ENCODE data around the gene TMEM163. TPM values are rescaled to one million over a fixed set of nuclear protein-coding genes. Genes with fewer than 3 reads are reported as not detected.

TMEM163 gene
- total and polyA plus RNA-seq, 2 of the 13 experiments (the other 11 are each of a cell fraction or from before 2014, with no cell fraction given), result 0.05 TPM; not detected in 1

GRCh38 chr2:134714228-134714627 lies 4.6 kb downstream of the TMEM163 start:
- no peaks in the 10 kb centered on the region for H3K4me1 ChIP-seq (ENCODE audit: insufficient read depth, low read length)
- H3K36me3 ChIP-seq (replicated peaks in 1 of 2; ENCODE audit: control insufficient read depth in 1 of 2, insufficient read depth in 2 of 2, low read length in 2 of 2), result no peaks in the 10 kb centered on the region
- H3K9me3 ChIP-seq (ENCODE audit: low read length), result no peaks in the 10 kb centered on the region
- in situ Hi-C loops (cut with HindIII; ENCODE audit: extremely low pct_ligation_motif_present, low pct_unique_long_range_greater_than_20kb), result no loop called here
- WGBS (ENCODE audit: low lambda C conversion rate), result 4% methylated on average over 2 of the region's 2 CpGs
- intact Hi-C loops (cut with micrococcal nuclease; ENCODE audit: unreplicated experiment), result no loop called here
- DNase-seq (ENCODE audit: low spot score) (no peak), ATAC-seq (no peak), FAIRE-seq (no peak)
- peaks cover under 1% of the 10 kb centered on the region; the same call in 1 of the 2 replicates for H4K20me1 ChIP-seq (ENCODE audit: insufficient read depth, low read length)
- BruUV-seq (replicated peaks), result no TSS peak
- ChIA-PET CTCF (ENCODE audit: low intra/inter-chr PET ratio, low total read pairs) (no interaction called here), POLR2A (no interaction called here)
- no peak overlapping the region for H3K27ac ChIP-seq (ENCODE audit: extremely low read length, insufficient read depth, low read length)
- H3K79me2 ChIP-seq (ENCODE audit: insufficient read depth, low read length), result no peaks in the 10 kb centered on the region
- H2AFZ ChIP-seq (ENCODE audit: low read length), result no peak overlapping the region
- H3K4me3 ChIP-seq (replicated peaks in 1 of 3; ENCODE audit: insufficient read depth in 1 of 3, low read depth in 2 of 3, low read length in 3 of 3), result no peak overlapping the region
- no peak overlapping the region for H3K9ac ChIP-seq (ENCODE audit: insufficient read depth, low read depth, low read length)
- peaks cover 0 to 63% of the 10 kb centered on the region in 2 experiments; a peak in 4 of 5 replicates for H3K27me3 ChIP-seq (ENCODE audit: control insufficient read depth in 1 of 2, insufficient read depth in 2 of 2, low read length in 2 of 2)
- no peak overlapping the region for H3K4me2 ChIP-seq (ENCODE audit: low read depth, low read length)
- no peak for TF ChIP-seq ZXDC (CRISPR knock-in tag; IDR thresholded peaks at IDR 0.05)
- no peak for TF ChIP-seq ZNF530 (CRISPR knock-in tag; IDR thresholded peaks at IDR 0.05; ENCODE audit: low read depth)
- TF ChIP-seq ZNF260 (CRISPR knock-in tag; IDR thresholded peaks at IDR 0.05; ENCODE audit: borderline replicate concordance, low read depth), result no peak
- TF ChIP-seq HMGXB3 (CRISPR knock-in tag; IDR thresholded peaks at IDR 0.05; ENCODE audit: borderline replicate concordance), result no peak
- TF ChIP-seq AHR (CRISPR knock-in tag; IDR thresholded peaks at IDR 0.05), result no peak
- TF ChIP-seq ZHX2 (IDR thresholded peaks at IDR 0.05; ENCODE audit: low read depth), result no peak
- no peak for TF ChIP-seq ZHX2 (CRISPR knock-in tag; IDR thresholded peaks at IDR 0.05; ENCODE audit: borderline replicate concordance)

Data from HepG2 (cell line).